Muscle layer of duodenum (tissue), 2 donors: Measurements from ENCODE around the gene GDI1.

Experiments used
- H3K27ac ChIP-seq: one replicate; pipeline ENCODE4 v1.7.0; 2013; ENCODE audit warnings: mild to moderate bottlenecking, low read length
- H3K27me3 ChIP-seq: one replicate; pipeline ENCODE4 v1.7.0; 2013; ENCODE audit warnings: low read depth, mild to moderate bottlenecking, control low read depth, low read length
- H3K36me3 ChIP-seq, 2 donors: one replicate each; pipeline ENCODE4 v1.7.0; 2013; ENCODE audit warnings: low read length in 2 of 2, control low read depth in 1 of 2, mild to moderate bottlenecking in 1 of 2; ENCODE audit not compliant: insufficient read depth in 2 of 2, control insufficient read depth in 1 of 2
- H3K4me1 ChIP-seq, 2 donors: one replicate each; pipeline ENCODE4 v1.7.0; 2013; ENCODE audit warnings: low read length in 2 of 2, mild to moderate bottlenecking in 2 of 2, control low read depth in 1 of 2, moderate library complexity in 1 of 2; ENCODE audit not compliant: insufficient read depth in 2 of 2, control insufficient read depth in 1 of 2
- H3K4me3 ChIP-seq, 2 donors: one replicate each; pipeline ENCODE4 v1.7.0; 2013; ENCODE audit warnings: low read length in 2 of 2, low read depth in 1 of 2, mild to moderate bottlenecking in 1 of 2
- H3K9me3 ChIP-seq, 2 donors: one replicate each; pipeline ENCODE4 v1.7.0; 2013; ENCODE audit warnings: low read length in 2 of 2, control low read depth in 1 of 2, mild to moderate bottlenecking in 1 of 2; ENCODE audit not compliant: control insufficient read depth in 1 of 2
- donor health status: healthy.

The GDI1 gene

DNA sequence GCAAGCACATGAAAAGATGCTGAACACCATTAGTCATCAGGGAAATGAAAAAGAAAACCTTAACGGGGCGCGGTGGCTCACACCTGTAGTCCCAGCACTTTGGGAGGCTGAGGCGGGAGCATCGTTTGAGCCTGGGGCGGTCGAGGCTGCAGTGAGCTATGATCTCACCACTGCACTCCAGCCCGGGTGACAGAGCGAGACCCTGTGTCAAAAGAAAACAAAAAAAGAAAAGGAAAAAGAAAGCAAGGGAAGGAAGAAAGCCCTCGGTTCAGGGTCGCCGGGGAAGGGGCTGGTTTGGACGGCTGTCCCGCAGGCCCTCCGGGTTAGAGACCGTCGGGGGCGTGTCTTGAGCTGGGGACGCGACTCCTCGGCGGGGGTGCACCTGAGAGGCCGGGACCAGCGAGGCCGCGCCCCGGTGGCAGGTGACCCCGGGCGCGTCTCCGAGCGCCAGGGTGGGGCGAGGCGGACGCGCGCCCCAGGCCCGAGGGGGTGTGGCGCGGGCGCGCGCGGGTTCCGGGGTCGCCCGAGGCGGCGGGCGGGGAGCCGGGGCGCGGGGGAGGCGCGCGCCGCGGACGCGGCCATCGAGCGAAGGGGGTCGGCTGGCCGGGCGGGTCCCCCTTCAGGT, 20.6 kb downstream of the GDI1 start:
- Histone ChIP-seq H3K4me1 (peaks cover 0 to 9% of the 10 kb centered on the region in 2 donors), H3K27me3 (no peaks in the 10 kb centered on the region), H3K9me3 (no peaks in the 10 kb centered on the region), H3K4me3 (peak overlapping the region; percentile 21 to 57), H3K27ac (no peak overlapping the region), H3K36me3 (peaks cover 0 to 4% of the 10 kb centered on the region in 2 donors)

DNA sequence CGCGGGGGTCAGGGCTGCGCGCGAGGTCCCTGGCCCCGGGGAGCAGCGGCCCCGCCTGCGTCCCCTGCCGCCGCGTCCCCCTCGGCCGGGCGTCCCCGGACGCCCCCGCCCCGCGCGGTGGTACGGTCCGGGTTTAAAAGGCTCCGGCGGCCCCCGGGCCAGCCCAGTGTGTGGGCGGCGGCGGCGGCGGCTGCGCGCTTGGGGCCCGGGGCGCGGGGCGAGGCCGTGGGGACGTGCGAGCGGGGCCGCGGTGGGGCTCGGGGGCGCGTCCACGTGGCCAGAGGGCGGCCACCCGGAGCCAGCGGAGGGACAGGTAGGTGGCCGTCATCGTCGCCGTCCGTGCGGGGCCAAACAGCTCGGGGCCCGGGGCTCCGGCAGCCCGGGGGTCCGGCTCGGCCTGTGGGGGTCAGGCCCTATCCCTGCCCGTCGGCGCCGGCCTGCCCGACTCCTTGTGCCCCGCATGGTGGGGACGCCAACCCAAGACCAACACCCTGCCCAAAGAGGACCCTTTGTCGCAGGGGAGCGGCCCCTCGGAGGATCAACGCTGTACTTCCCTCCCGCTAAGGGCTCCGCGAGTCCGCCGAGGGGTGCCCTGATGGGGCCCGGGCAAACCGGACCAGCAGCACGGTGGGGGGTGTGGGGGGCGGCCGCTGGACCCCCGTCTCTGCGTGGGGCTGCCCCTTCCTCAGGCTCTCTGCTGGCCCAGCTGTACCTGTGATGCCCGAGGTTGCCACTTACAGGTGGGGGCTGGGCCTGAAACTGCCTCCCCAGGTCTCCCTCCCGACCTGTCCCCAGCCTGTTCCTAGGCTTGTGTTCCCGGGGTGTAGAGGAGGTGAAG, 21.4 kb downstream of the GDI1 start, which contains the start of gene PLXNA3:
TSS of gene PLXNA3 (plus strand) at position 166 of the 838 bp plus-strand sequence. CDS start 1,903 bp downstream, outside the sequence.
- Histone ChIP-seq H3K9me3 (no peaks in the 10 kb centered on the region), H3K4me3 (peak within 1 kb of the TSS; percentile 50 to 66), H3K36me3 (peaks cover 3 to 4% of the 10 kb centered on the region in 2 donors), H3K27me3 (no peaks in the 10 kb centered on the region), H3K27ac (no peak within 1 kb of the TSS), H3K4me1 (peaks cover 0 to 11% of the 10 kb centered on the region in 2 donors)

DNA sequence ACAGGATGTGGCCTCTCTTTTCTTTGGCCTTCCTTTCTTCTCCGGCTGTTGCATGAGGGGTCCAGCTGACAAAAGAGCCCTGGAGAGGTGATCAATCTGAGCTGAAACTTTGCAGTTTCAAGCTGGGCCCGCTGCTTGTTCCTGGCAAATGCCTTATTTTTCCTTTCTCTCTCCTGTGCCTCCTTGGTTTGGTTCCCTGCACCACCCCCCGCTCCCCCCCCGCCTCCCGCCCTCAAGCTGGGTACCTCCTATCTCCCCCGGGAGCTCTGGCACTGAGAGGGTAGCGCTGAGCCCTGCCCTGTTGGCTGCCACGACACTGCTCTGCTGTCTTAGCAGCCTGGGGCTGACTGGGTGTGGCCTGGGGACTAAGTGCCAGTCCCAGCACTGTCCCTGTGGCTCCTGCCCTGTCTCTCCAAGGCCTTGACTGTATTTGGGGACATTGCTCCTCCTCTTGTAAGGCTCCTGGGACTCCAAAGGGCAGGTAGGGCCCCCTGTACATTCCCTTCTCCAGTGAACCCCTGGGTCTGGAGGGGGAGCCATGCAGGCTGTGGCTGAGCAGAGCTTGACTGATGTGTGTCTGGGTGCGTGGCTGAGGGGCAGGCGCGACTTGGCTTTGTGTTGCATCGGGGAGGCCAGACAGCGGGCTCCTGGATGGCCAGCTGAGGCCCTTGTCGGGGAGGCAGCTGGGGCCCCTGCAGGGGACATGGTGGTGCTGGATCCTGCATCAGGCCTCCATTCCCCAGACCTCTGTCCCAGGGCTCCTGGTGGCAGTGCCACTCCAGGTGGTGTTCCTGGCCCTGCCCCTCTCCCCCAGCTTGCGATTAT, 22.2 kb downstream of the GDI1 start:
- H3K27ac ChIP-seq = no peak overlapping the region

DNA sequence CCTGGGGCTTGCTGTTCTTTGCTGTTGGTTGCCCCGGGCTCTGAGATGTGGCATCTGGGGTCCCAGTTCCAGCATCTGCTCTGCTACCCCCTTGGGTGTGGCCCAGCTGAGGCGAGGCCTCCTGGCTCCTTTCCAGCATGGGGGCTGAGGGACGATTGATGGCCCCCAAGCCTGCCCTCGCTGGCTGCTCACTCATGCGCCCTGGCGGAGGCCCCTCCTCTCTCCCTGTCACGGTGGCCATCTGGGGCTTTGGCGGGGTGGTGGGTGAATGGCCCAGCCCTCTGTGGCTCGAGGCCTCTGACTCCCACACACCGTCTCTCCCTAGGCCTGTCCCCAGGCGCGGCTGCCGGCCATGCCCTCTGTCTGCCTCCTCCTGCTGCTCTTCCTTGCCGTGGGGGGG, 22.9 kb downstream of the GDI1 start:
- Histone ChIP-seq H3K36me3 (peaks cover 3 to 4% of the 10 kb centered on the region in 2 donors), H3K27me3 (no peaks in the 10 kb centered on the region), H3K9me3 (no peaks in the 10 kb centered on the region), H3K4me3 (peak overlapping the region in 1 of 2 donors; percentile 66), H3K27ac (no peak overlapping the region), H3K4me1 (peaks cover 0 to 11% of the 10 kb centered on the region in 2 donors)

More for the DNA sequence above, 22.2 kb downstream of the GDI1 start:
- Histone ChIP-seq H3K4me3 (peak overlapping the region; percentile 50 to 66), H3K4me1 (peaks cover 0 to 11% of the 10 kb centered on the region in 2 donors), H3K27me3 (no peaks in the 10 kb centered on the region), H3K9me3 (no peaks in the 10 kb centered on the region), H3K36me3 (peaks cover 3 to 4% of the 10 kb centered on the region in 2 donors)

DNA sequence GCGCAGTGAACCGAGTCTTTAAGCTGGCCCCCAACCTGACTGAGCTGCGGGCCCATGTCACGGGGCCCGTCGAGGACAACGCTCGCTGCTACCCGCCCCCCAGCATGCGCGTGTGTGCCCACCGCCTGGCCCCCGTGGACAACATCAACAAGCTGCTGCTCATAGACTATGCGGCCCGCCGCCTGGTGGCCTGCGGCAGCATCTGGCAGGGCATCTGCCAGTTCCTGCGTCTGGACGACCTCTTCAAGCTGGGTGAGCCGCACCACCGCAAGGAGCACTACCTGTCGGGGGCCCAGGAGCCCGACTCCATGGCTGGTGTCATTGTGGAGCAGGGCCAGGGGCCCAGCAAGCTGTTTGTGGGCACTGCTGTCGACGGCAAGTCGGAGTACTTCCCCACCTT, 23.4 kb downstream of the GDI1 start:
- H3K27ac ChIP-seq = no peak overlapping the region

DNA sequence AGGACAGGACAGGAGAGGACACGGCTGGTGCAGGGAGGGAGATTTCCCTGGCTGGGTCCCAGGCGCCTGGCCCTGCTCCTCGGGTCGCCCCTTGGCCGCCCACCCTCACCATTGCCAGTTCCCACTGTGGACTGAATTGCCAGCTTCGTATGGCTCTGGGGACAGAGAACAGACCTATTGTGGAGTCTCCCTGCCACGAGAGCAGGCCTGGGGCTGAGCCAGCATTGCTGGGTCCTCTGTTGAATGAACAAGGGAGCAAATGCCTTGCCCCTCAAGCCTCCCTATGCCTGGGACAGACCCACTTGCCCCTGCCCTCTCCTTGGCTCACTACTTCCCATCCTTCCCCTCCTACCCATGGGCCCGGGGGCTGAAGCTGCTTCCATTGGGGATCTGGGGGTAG, 25.4 kb downstream of the GDI1 start:
- peaks cover 3 to 23% of the 10 kb centered on the region in 2 donors for H3K36me3 ChIP-seq
- H3K4me1 ChIP-seq = peaks cover 0 to 11% of the 10 kb centered on the region in 2 donors
- H3K4me3 ChIP-seq = no peak overlapping the region
- H3K27me3 ChIP-seq = no peaks in the 10 kb centered on the region
- H3K27ac ChIP-seq = no peak overlapping the region
- H3K9me3 ChIP-seq = no peaks in the 10 kb centered on the region

More for the DNA sequence above, 23.4 kb downstream of the GDI1 start:
- no peaks in the 10 kb centered on the region for H3K27me3 ChIP-seq
- H3K4me3 ChIP-seq = no peak overlapping the region
- no peaks in the 10 kb centered on the region for H3K9me3 ChIP-seq
- peaks cover 3 to 8% of the 10 kb centered on the region in 2 donors for H3K36me3 ChIP-seq
- H3K4me1 ChIP-seq = peaks cover 0 to 11% of the 10 kb centered on the region in 2 donors

DNA sequence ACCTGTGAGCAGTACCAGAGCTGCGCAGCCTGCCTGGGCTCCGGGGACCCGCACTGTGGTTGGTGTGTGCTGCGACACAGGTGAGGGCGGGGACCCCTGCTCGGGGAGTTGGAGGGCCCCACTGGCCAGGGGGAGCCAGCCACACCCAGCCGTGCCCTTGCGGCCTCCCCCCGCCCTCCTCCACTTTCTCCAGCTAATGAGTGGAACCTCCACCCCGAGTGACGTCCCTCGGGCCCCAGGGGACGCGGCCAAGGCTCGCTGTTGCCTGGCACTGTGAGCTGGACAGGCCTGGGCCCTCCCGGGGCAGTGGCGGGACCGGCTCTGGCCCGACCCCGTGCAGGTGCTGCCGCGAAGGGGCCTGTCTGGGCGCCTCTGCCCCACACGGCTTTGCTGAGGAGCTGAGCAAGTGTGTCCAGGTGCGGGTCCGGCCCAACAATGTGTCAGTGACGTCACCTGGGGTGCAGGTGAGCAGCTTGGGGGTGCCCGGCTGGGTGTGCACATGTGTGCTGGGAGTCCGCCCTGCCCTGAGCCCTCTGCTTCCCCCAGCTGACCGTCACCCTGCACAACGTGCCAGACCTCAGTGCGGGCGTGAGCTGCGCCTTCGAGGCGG, 26.8 kb downstream of the GDI1 start:
- peaks cover 0 to 11% of the 10 kb centered on the region in 2 donors for H3K4me1 ChIP-seq
- no peak overlapping the region for H3K4me3 ChIP-seq
- no peak overlapping the region for H3K27ac ChIP-seq
- H3K27me3 ChIP-seq = no peaks in the 10 kb centered on the region
- no peaks in the 10 kb centered on the region for H3K9me3 ChIP-seq
- H3K36me3 ChIP-seq = peaks cover 3 to 28% of the 10 kb centered on the region in 2 donors

DNA sequence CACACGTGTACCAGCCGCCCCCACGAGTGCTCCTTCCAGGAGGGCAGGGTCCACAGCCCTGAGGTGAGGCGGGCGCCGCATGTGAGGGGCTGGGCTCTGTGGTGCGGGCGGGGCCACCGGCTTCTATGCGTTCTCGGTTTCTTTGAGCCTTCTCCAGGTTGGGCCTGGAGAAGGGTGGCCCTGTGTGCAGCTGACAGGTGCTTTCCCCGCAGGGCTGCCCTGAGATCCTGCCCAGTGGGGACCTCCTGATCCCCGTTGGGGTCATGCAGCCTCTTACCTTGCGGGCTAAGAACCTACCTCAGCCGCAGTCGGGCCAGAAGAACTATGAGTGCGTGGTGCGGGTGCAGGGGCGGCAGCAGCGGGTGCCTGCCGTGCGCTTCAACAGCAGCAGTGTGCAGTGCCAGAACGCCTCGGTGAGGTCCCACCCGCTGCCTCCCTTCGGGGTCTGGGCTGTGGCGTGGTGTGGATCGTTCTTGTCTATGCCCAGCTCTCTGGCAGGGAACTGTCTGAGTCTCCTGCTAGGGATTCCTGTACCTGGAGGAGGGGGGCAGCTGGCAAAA, 27.9 kb downstream of the GDI1 start:
- peaks cover 3 to 39% of the 10 kb centered on the region in 2 donors for H3K36me3 ChIP-seq

DNA sequence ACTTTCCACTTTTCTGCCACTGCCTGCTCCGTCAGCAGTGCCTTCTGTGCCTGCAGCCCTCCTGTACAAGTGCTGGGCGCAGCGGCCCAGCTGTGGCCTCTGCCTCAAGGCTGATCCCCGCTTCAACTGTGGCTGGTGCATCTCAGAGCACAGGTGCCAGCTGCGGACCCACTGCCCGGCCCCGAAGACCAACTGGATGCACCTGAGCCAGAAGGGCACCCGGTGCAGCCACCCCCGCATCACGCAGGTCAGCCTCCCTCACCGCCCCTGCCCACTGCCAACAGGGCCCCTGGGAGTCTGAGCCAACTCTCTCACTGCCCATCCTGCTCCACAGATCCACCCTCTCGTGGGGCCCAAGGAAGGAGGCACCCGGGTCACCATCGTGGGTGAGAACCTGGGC, 28.6 kb downstream of the GDI1 start:
- Histone ChIP-seq H3K4me3 (no peak overlapping the region), H3K27me3 (no peaks in the 10 kb centered on the region), H3K9me3 (no peaks in the 10 kb centered on the region), H3K4me1 (peaks cover 0 to 4% of the 10 kb centered on the region in 2 donors), H3K27ac (no peak overlapping the region), H3K36me3 (peaks cover 3 to 46% of the 10 kb centered on the region in 2 donors)

More for the DNA sequence above, 27.9 kb downstream of the GDI1 start:
- H3K9me3 ChIP-seq = no peaks in the 10 kb centered on the region
- no peak overlapping the region for H3K4me3 ChIP-seq
- H3K27me3 ChIP-seq = no peaks in the 10 kb centered on the region
- H3K4me1 ChIP-seq = peaks cover 0 to 7% of the 10 kb centered on the region in 2 donors
- H3K27ac ChIP-seq = no peak overlapping the region

DNA sequence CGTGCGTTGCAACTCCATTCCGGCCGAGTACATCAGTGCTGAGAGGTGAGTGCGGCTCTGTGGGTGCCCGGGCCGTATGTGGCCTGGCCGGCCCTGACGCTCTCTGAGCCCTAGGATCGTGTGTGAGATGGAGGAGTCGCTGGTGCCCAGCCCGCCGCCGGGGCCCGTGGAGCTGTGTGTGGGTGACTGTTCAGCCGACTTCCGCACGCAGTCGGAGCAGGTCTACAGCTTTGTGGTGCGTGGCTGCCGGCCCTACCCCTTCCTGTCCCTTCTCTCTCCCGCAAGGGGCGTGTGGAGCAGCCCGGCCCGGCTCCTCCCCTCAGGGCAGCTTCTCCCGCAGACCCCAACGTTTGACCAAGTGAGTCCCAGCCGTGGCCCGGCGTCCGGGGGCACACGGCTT, 29.1 kb downstream of the GDI1 start:
- Histone ChIP-seq H3K4me3 (no peak overlapping the region), H3K36me3 (peaks cover 3 to 47% of the 10 kb centered on the region in 2 donors), H3K27ac (no peak overlapping the region), H3K4me1 (peaks cover 0 to 4% of the 10 kb centered on the region in 2 donors), H3K9me3 (no peaks in the 10 kb centered on the region), H3K27me3 (no peaks in the 10 kb centered on the region)
